Sigmoid colon (tissue), 4 donors: ENCODE measurements around the gene CIC.

Experiments used
- EP300 ChIP-seq, 4 donors: sonication (generic); formaldehyde crosslinking; IDR thresholded peaks; one replicate each; pipeline ENCODE4 v1.6.1; 2017; ENCODE audit warnings: antibody characterized with exemption in 4 of 4
- POLR2A ChIP-seq, 2 donors: fragments of 450-650 bp; IDR thresholded peaks; one replicate each; pipeline ENCODE4 v1.6.1; 2016; ENCODE audit warnings: antibody characterized with exemption in 2 of 2, mild to moderate bottlenecking in 2 of 2, moderate library complexity in 2 of 2
- POLR2AphosphoS5 ChIP-seq, 4 donors: sonication (generic); formaldehyde crosslinking; IDR thresholded peaks; one replicate each; pipeline ENCODE4 v1.6.1; 2017; ENCODE audit warnings: antibody characterized with exemption in 4 of 4
- TF ChIP-seq, protein P1 (sequence below), 4 experiments: fragments of 450-650 bp in 3 of 4; fragments of 200-600 bp in 1 of 4; IDR thresholded peaks; one replicate each; pipeline ENCODE4 v1.5.1; 2016 to 2019; ENCODE audit warnings: antibody characterized with exemption in 4 of 4, mild to moderate bottlenecking in 3 of 4, moderate library complexity in 2 of 4

DNA sequence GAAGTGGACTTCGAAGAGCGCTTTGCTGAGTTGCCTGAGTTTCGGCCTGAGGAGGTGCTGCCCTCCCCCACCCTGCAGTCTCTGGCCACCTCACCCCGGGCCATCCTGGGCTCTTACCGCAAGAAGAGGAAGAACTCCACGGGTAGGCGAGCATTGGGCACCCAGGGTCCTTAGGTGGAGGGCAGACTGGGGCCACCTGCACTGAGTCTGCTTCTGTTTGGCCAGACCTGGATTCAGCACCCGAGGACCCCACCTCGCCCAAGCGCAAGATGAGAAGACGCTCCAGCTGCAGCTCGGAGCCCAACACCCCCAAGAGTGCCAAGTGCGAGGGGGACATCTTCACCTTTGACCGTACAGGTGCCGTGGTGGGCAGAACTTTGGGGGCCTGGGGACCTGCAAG is 24.9 kb downstream of the CIC start:
- TF ChIP-seq POLR2A (IDR thresholded peaks at IDR 0.05) (no peak), EP300 (IDR thresholded peaks at IDR 0.05) (no peak), POLR2AphosphoS5 (IDR thresholded peaks at IDR 0.05) (no peak)
- TF ChIP-seq, protein P1, sequence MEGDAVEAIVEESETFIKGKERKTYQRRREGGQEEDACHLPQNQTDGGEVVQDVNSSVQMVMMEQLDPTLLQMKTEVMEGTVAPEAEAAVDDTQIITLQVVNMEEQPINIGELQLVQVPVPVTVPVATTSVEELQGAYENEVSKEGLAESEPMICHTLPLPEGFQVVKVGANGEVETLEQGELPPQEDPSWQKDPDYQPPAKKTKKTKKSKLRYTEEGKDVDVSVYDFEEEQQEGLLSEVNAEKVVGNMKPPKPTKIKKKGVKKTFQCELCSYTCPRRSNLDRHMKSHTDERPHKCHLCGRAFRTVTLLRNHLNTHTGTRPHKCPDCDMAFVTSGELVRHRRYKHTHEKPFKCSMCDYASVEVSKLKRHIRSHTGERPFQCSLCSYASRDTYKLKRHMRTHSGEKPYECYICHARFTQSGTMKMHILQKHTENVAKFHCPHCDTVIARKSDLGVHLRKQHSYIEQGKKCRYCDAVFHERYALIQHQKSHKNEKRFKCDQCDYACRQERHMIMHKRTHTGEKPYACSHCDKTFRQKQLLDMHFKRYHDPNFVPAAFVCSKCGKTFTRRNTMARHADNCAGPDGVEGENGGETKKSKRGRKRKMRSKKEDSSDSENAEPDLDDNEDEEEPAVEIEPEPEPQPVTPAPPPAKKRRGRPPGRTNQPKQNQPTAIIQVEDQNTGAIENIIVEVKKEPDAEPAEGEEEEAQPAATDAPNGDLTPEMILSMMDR (IDR thresholded peaks at IDR 0.05) = no peak
